HepG2 (cell line): ENCODE measurements around the gene UGT8. TPM values are rescaled to one million over a fixed set of nuclear protein-coding genes. Genes with fewer than 3 reads are reported as not detected.

Experiments used
- ATAC-seq: fragments of 200-7000 bp; cut with Tn5 transposase; 3 replicates; pipeline ENCODE4 v1.9.1; 2020; ENCODE audit warnings: mild to moderate bottlenecking, moderate library complexity
- BruUV-seq: library from RNA; stranded (reverse); fragments of 400-500 nt; replicated peaks from 2 replicates; lab custom pipeline; 2021; lab: Mats Ljungman, UMichigan
- CTCF ChIA-PET: fragments of 300-600 bp; formaldehyde crosslinking; extraction: SDS; loops from one replicate; lab custom pipeline; 2021; ENCODE audit warnings: low total read pairs, inconsistent platforms, low intra/inter-chr PET ratio; lab: Yijun Ruan, JAX
- POLR2A ChIA-PET: fragments of 350-600 bp; sonication (Branson Sonifier 250); formaldehyde crosslinking; loops from one replicate; lab custom pipeline; 2020; ENCODE audit warnings: antibody characterized with exemption, inconsistent platforms; lab: Yijun Ruan, JAX
- DNase-seq: peaks from one replicate; pipeline ENCODE4 v3.0.0-alpha.2; 2015; ENCODE audit warnings: low spot score
- FAIRE-seq: peaks from 3 replicates; lab custom pipeline; 2011; peaks lifted over from hg19 to GRCh38; lab: Jason Lieb, UNC
- H2AFZ ChIP-seq: one replicate; pipeline ENCODE4 v1.6.1; 2011; ENCODE audit warnings: low read length, inconsistent platforms
- H3K27ac ChIP-seq: fragments of 300-600 bp; 3 replicates; pipeline ENCODE4 v1.8.0; 2011; ENCODE audit warnings: mixed run types, mild to moderate bottlenecking, mixed read lengths, low read length, inconsistent platforms; ENCODE audit not compliant: insufficient read depth; ENCODE audit errors: extremely low read length
- H3K27me3 ChIP-seq, 2 experiments: fragments of 200-600 bp in 1 of 2; 2 replicates in 1 of 2; 3 replicates in 1 of 2; pipeline versions ENCODE4 v1.6.0 to v1.8.0; 2011; ENCODE audit warnings: low read length in 2 of 2, mild to moderate bottlenecking in 2 of 2, moderate library complexity in 2 of 2, inconsistent platforms in 1 of 2; ENCODE audit not compliant: insufficient read depth in 2 of 2, control insufficient read depth in 1 of 2
- H3K36me3 ChIP-seq, 2 experiments: fragments of 200-600 bp in 1 of 2; replicated peaks in 1 of 2; 2 replicates in 1 of 2; 3 replicates in 1 of 2; pipeline versions ENCODE4 v1.5.1 to v1.8.0; 2011; ENCODE audit warnings: low read length in 2 of 2, inconsistent platforms in 1 of 2; ENCODE audit not compliant: insufficient read depth in 2 of 2, control insufficient read depth in 1 of 2
- H3K4me1 ChIP-seq: 2 replicates; pipeline ENCODE4 v1.5.1; 2012; ENCODE audit warnings: low read length, inconsistent platforms; ENCODE audit not compliant: insufficient read depth
- H3K4me2 ChIP-seq: 2 replicates; pipeline ENCODE4 v1.6.0; 2011; ENCODE audit warnings: low read depth, low read length, inconsistent platforms
- H3K4me3 ChIP-seq, 3 experiments: fragments of 200-600 bp in 1 of 3; sonication (generic), shearing (Covaris generic) in 1 of 3; replicated peaks in 1 of 3; 2 replicates each; pipeline ENCODE4 v1.5.1; 2011 to 2016; ENCODE audit warnings: low read length in 3 of 3, inconsistent platforms in 2 of 3, low read depth in 2 of 3, mild to moderate bottlenecking in 2 of 3, control low read depth in 1 of 3, mixed read lengths in 1 of 3; ENCODE audit not compliant: insufficient read depth in 1 of 3
- H3K79me2 ChIP-seq: one replicate; pipeline ENCODE4 v1.6.1; 2011; ENCODE audit warnings: low read length, inconsistent platforms; ENCODE audit not compliant: insufficient read depth
- H3K9ac ChIP-seq: 2 replicates; pipeline ENCODE4 v1.6.0; 2011; ENCODE audit warnings: mild to moderate bottlenecking, low read depth, low read length, inconsistent platforms; ENCODE audit not compliant: insufficient read depth
- H3K9me3 ChIP-seq: 2 replicates; pipeline ENCODE4 v1.5.1; 2012; ENCODE audit warnings: mild to moderate bottlenecking, low read length
- H4K20me1 ChIP-seq: 2 replicates; pipeline ENCODE4 v1.6.0; 2011; ENCODE audit warnings: inconsistent platforms, mild to moderate bottlenecking, low read length, moderate library complexity; ENCODE audit not compliant: insufficient read depth
- JDP2 ChIP-seq: sonication (generic); formaldehyde crosslinking; IDR thresholded peaks from 2 replicates; pipeline ENCODE4 v1.8.1; 2022; ENCODE audit warnings: missing genetic modification reagents, borderline replicate concordance
- MAFF ChIP-seq: IDR thresholded peaks from 2 replicates; pipeline ENCODE4 v1.6.1; 2011; ENCODE audit warnings: low read depth, low read length, improper control_type of control experiment
- MAFK ChIP-seq, 2 experiments: IDR thresholded peaks in 1 of 2; conservative IDR thresholded peaks in 1 of 2; 2 replicates each; pipeline ENCODE4 v1.6.1; 2011; ENCODE audit warnings: improper control_type of control experiment in 2 of 2, low read length in 2 of 2
- ZNF570 ChIP-seq: sonication (generic); formaldehyde crosslinking; IDR thresholded peaks from 2 replicates; pipeline ENCODE4 v1.4.0; 2020; ENCODE audit warnings: mild to moderate bottlenecking, missing genetic modification reagents, borderline replicate concordance
- WGBS: methylation state at CpG from one replicate; pipeline ENCODE4 v1.1.6; 2017; ENCODE audit warnings: low lambda C conversion rate; 5-methylcytosine and 5-hydroxymethylcytosine counted together
- in situ Hi-C: cut with HindIII; loops from 2 replicates; pipeline ENCODE4 v1.10.0; 2017; ENCODE audit warnings: low pct_unique_long_range_greater_than_20kb; ENCODE audit not compliant: extremely low pct_ligation_motif_present
- intact Hi-C: fragments of 100-400 bp; cut with micrococcal nuclease; formaldehyde crosslinking; loops from one replicate; pipeline ENCODE4 v1.10.0; 2022; ENCODE audit not compliant: unreplicated experiment
- polyA plus RNA-seq, 8 experiments: library from polyadenylated mRNA; depleted of rRNA in 3 of 8; stranded (reverse) in 7 of 8; unstranded in 1 of 8; fragments of >200 nt; fragmentation: Illumina TruSeq in 4 of 8; extraction: Trizol in 4 of 8; gene quantifications; 2 replicates each; pipeline versions ENCODE4 v1.2.1 to v1.2.3, GENCODE V29; 2011 to 2016; ENCODE audit warnings: low read depth in 4 of 8, missing spikeins in 1 of 8, mixed read lengths in 1 of 8; ENCODE audit not compliant: insufficient read depth in 1 of 8
- total RNA-seq, 5 experiments: library from RNA; depleted of rRNA; stranded (reverse); fragments of >200 nt; fragmentation: Illumina TruSeq; extraction: Trizol; gene quantifications; 2 replicates each; pipeline ENCODE4 v1.2.3, GENCODE V29; 2016; ENCODE audit warnings: low read depth in 1 of 5

UGT8 gene
- total and polyA plus RNA-seq, 2 of the 13 experiments (the other 11 are each of a cell fraction or from before 2014, with no cell fraction given) = not detected

DNA sequence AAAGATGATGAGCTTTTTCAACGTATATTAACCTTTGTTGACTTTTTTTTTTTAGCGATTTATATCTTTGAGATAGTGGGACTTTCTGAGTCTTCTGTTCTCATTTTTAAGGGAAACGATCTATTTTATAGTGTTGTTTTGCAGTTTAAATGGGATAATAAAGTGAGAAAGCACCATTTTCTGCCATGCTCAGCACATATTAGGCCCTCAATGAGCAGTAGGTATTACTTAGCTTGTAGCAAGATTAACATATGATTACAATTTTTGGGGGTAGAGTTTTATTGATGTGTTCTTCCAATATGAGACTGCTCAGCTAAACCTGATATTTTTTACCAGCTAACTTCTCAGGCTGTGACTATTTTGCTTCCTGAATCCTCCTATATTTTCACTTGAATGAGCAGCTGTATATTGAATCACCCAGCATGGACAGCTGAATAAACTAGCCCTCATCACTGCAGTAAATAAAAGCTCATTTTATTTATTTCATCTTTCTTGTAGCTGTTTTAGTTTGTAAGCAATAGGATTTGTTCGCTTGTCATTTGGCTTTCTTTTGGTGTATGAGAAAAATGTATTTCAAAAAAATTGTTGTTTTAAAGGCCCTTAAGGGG lies 43.7 kb downstream of the UGT8 start:
- Histone ChIP-seq H3K36me3 (no peaks in the 10 kb centered on the region), H3K27me3 (no peaks in the 10 kb centered on the region; a peak in 1 of 5 replicates), H3K9me3 (no peaks in the 10 kb centered on the region), H4K20me1 (no peaks in the 10 kb centered on the region), H3K4me3 (no peak overlapping the region), H3K79me2 (no peaks in the 10 kb centered on the region), H3K4me2 (no peak overlapping the region), H3K27ac (no peak overlapping the region), H3K4me1 (no peaks in the 10 kb centered on the region), H3K9ac (no peak overlapping the region)
- intact Hi-C loops (no loop called here), in situ Hi-C loops (no loop called here)
- no peak for DNase-seq
- no TSS peak for BruUV-seq
- WGBS = 0% methylated on average over 4 of the region's 4 CpGs
- POLR2A ChIA-PET = no interaction called here
- CTCF ChIA-PET = no interaction called here
- TF ChIP-seq MAFK (conservative IDR thresholded peaks at IDR 0.05 in 1 of 2, IDR thresholded peaks at IDR 0.05 in 1 of 2; ENCODE audit: low read length in 2 of 2) = peak; percentile 34 to 76; a peak in 3 of 4 replicates
- peak; percentile 56 for TF ChIP-seq MAFF
- TF ChIP-seq JDP2 (CRISPR knock-in tag) = no peak
- TF ChIP-seq, all 625 proteins: peak for 2
- ATAC-seq (no peak), FAIRE-seq (no peak)
- no peak overlapping the region for H2AFZ ChIP-seq

DNA sequence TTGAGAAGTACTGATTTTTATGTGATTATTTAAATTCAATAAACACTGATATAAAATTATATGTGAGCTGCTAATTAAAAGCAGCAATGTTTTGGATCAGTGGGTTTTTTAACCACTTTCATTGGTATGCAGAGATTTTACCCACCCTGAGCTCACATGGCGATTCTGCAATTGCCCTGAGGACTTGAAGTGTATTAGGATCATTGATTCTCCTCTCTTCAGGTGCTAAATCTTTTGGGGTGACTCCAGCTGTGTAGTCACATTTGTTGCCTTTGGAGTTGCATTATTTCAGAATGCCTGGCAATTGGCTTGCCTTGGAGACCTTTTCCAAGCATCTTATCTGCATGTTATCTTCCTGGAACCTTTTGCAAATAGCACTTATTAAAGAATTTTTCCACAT lies 51.3 kb downstream of the UGT8 start:
- Histone ChIP-seq H3K27ac (no peak overlapping the region), H3K4me3 (no peak overlapping the region), H3K79me2 (no peaks in the 10 kb centered on the region), H3K9me3 (no peaks in the 10 kb centered on the region), H2AFZ (no peak overlapping the region), H3K4me1 (no peaks in the 10 kb centered on the region), H3K9ac (no peak overlapping the region), H3K36me3 (no peaks in the 10 kb centered on the region), H4K20me1 (no peaks in the 10 kb centered on the region), H3K4me2 (no peak overlapping the region), H3K27me3 (no peaks in the 10 kb centered on the region; a peak in 1 of 5 replicates)
- intact Hi-C loops (no loop called here), in situ Hi-C loops (loop anchor here (10.0 kb wide), 1 partner anchor 255 kb away; no protein-coding TSS in a partner anchor)
- no TSS peak for BruUV-seq
- ATAC-seq = no peak
- FAIRE-seq = no peak
- ChIA-PET POLR2A (no interaction called here), CTCF (no interaction called here)
- TF ChIP-seq ZNF570 (CRISPR knock-in tag) = no peak
- no peak for DNase-seq
- WGBS = 0% methylated on average over 1 of the region's 1 CpG
